ENCODE results near the gene DACH1.
"Not testable (repeated sequence)": the region's sequence is repeated elsewhere in the genome, so short reads cannot be mapped to it uniquely, and the experiment has no call there.

The DACH1 gene

GRCh38 chr13:71828564-71828963 is 38.4 kb downstream of the DACH1 start:
- no peak for DNase-seq (ENCODE audit: low read depth in 2 of 2)

- DNase-seq (ENCODE audit: low read depth in 2 of 2), result no peak
Measured at GRCh38 chr13:71828117-71828516, 38.9 kb downstream of the DACH1 start.

GRCh38 chr13:71827241-71827640 is 39.8 kb downstream of the DACH1 start:
- DNase-seq (ENCODE audit: low read depth in 2 of 2), result no peak

GRCh38 chr13:71820699-71821098 is 46.3 kb downstream of the DACH1 start:
- no peak for DNase-seq (ENCODE audit: low read depth in 2 of 2)

- no peak for DNase-seq (ENCODE audit: low read depth in 2 of 2)
Measured at GRCh38 chr13:71817335-71817734, 49.7 kb downstream of the DACH1 start.

GRCh38 chr13:71814806-71815360 is 52.1 kb downstream of the DACH1 start:
- no peak for DNase-seq (ENCODE audit: low read depth in 2 of 2)

- DNase-seq (ENCODE audit: low read depth in 2 of 2), result no peak
Measured at GRCh38 chr13:71813187-71813586, 53.8 kb downstream of the DACH1 start.

- no peak for DNase-seq (ENCODE audit: low read depth in 2 of 2)
Measured at GRCh38 chr13:71811344-71811743, 55.7 kb downstream of the DACH1 start.

GRCh38 chr13:71808708-71809107 is 58.3 kb downstream of the DACH1 start:
- no peak for DNase-seq (ENCODE audit: low read depth in 2 of 2)

GRCh38 chr13:71806886-71807285 is 60.1 kb downstream of the DACH1 start:
- DNase-seq (ENCODE audit: low read depth in 2 of 2), result no peak

- no peak for DNase-seq (ENCODE audit: low read depth in 2 of 2)
Measured at GRCh38 chr13:71803066-71803465, 63.9 kb downstream of the DACH1 start.

GRCh38 chr13:71801781-71802180 is 65.2 kb downstream of the DACH1 start:
- no peak for DNase-seq (ENCODE audit: low read depth in 2 of 2)

- no peak for DNase-seq (ENCODE audit: low read depth in 2 of 2)
Measured at GRCh38 chr13:71801165-71801760, 65.7 kb downstream of the DACH1 start.

- DNase-seq (ENCODE audit: low read depth in 2 of 2), result no peak
Measured at GRCh38 chr13:71799324-71799723, 67.7 kb downstream of the DACH1 start.

- DNase-seq (ENCODE audit: low read depth in 2 of 2), result no peak
Measured at GRCh38 chr13:71798707-71799106, 68.3 kb downstream of the DACH1 start.

- no peak for DNase-seq (ENCODE audit: low read depth in 2 of 2)
Measured at GRCh38 chr13:71797517-71797916, 69.5 kb downstream of the DACH1 start.

GRCh38 chr13:71789693-71790329 is 77.2 kb downstream of the DACH1 start:
- no peak for DNase-seq (ENCODE audit: low read depth in 2 of 2)

GRCh38 chr13:71789037-71789436 is 78.0 kb downstream of the DACH1 start:
- no peak for DNase-seq (ENCODE audit: low read depth in 2 of 2)

- DNase-seq (ENCODE audit: low read depth in 2 of 2), result no peak
Measured at GRCh38 chr13:71787414-71787813, 79.6 kb downstream of the DACH1 start.

- no peak for DNase-seq (ENCODE audit: low read depth in 2 of 2)
Measured at GRCh38 chr13:71786875-71787274, 80.1 kb downstream of the DACH1 start.

GRCh38 chr13:71785361-71785760 is 81.6 kb downstream of the DACH1 start:
- DNase-seq (ENCODE audit: low read depth in 2 of 2), result no peak

- no peak for DNase-seq (ENCODE audit: low read depth in 2 of 2)
Measured at GRCh38 chr13:71780546-71780945, 86.5 kb downstream of the DACH1 start.

GRCh38 chr13:71778998-71779397 is 88.0 kb downstream of the DACH1 start:
- DNase-seq (ENCODE audit: low read depth in 2 of 2), result not testable (repeated sequence)

GRCh38 chr13:71775966-71776365 is 91.0 kb downstream of the DACH1 start:
- DNase-seq (ENCODE audit: low read depth in 2 of 2), result no peak

All from stimulated activated CD8-positive, alpha-beta memory T cell treated with anti-CD3 and anti-CD28 coated beads, Interleukin-7, amount 100 ng/mL, for 4 hours (primary cell).